ENCODE measurements around the gene CDHR4. TPM values are rescaled to one million over a fixed set of nuclear protein-coding genes. Genes with fewer than 3 reads are reported as not detected.

Gene CDHR4
- total RNA-seq, 3 donors from 2014 or later: not detected

DNA sequence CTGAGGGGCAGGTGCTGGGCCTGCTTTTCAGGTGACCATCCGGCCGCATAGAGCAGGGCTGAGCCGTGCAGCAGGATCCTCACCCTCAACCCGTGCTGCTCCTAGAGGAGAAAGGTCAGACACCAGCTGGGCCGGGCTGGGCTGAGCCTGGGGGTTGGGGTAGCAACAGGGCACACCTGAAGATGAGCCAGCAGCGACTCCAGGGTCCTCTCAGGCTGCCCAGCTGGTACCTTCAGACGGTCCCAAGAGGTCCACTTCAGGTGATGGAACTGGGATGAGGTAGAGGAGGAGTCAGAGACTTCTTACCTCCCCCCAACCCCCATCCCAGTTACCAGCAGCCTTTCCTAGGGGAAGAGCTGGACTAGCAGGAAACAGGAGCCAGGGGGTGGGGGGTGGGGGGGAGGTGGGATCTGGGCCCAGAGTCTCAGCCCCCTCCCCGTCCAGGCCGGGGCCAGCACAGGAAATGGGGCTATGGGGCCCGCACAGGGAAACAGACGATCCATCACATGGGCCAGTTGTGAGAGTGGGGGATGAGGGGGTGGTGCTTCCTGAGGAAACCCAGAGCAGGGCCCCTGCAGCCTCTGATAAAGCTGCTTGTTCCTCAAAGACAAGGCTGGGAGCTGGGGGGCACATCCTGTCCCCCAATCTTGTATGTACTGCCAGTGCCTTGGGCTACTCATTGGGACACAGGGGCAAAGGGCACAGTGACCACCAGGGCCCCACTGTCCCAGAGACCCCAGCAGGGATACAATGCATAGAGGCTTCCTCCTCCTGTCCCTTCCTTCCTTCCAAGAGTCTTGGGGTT lies 6.4 kb upstream of the CDHR4 start:
- H3K27ac ChIP-seq: peak overlapping the region; percentile 90 to 97
- TF ChIP-seq POLR2AphosphoS5 (IDR thresholded peaks at IDR 0.05): no peak
- H3K36me3 ChIP-seq: peaks cover 5% of the 10 kb centered on the region
- H3K27me3 ChIP-seq: no peaks in the 10 kb centered on the region
- H3K9me3 ChIP-seq: no peaks in the 10 kb centered on the region
- H3K4me1 ChIP-seq: peaks cover 18 to 29% of the 10 kb centered on the region in 2 donors
- H3K4me3 ChIP-seq: peak overlapping the region in 1 of 3 donors; percentile 51
- no peak for DNase-seq (ENCODE audit: low spot score in 2 of 2)
- intact Hi-C loops (cut with DNase I; ENCODE audit: low total_unique reads): loop anchor here (5.0 kb wide), 1 partner anchor 36 kb away; no protein-coding TSS in a partner anchor

DNA sequence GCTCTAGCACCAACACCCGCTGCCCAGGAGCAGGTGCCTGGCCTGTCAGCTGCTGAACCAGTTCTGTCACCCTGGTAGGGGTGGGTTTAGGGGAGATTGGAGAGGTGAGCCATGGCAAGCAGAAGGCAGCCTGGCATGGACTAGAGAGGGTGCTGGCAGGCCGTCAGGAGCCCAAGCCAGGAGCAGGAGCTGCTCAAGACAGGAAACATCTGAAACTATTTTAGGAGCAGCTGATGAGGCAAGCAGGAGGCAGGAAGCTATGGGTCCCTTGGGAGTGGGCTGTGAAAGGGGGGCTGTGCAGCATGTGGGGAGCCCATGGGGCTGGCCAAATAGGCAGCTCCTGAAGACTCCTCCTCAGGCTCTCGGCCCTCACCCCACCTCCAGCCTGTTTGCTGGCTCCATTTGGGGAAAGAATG lies 5.7 kb upstream of the CDHR4 start:
- Histone ChIP-seq H3K36me3 (peaks cover 5% of the 10 kb centered on the region), H3K4me1 (peaks cover 18 to 29% of the 10 kb centered on the region in 2 donors), H3K27ac (peak overlapping the region; percentile 90 to 97), H3K4me3 (peak overlapping the region in 1 of 3 donors; percentile 51), H3K9me3 (no peaks in the 10 kb centered on the region), H3K27me3 (no peaks in the 10 kb centered on the region)
- no peak for TF ChIP-seq POLR2A (IDR thresholded peaks at IDR 0.05)
- TF ChIP-seq, protein P1, sequence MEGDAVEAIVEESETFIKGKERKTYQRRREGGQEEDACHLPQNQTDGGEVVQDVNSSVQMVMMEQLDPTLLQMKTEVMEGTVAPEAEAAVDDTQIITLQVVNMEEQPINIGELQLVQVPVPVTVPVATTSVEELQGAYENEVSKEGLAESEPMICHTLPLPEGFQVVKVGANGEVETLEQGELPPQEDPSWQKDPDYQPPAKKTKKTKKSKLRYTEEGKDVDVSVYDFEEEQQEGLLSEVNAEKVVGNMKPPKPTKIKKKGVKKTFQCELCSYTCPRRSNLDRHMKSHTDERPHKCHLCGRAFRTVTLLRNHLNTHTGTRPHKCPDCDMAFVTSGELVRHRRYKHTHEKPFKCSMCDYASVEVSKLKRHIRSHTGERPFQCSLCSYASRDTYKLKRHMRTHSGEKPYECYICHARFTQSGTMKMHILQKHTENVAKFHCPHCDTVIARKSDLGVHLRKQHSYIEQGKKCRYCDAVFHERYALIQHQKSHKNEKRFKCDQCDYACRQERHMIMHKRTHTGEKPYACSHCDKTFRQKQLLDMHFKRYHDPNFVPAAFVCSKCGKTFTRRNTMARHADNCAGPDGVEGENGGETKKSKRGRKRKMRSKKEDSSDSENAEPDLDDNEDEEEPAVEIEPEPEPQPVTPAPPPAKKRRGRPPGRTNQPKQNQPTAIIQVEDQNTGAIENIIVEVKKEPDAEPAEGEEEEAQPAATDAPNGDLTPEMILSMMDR (IDR thresholded peaks at IDR 0.05): no peak
- peak; percentile 56 to 89 (median 87) for TF ChIP-seq POLR2AphosphoS5 (IDR thresholded peaks at IDR 0.05)
- intact Hi-C loops (cut with DNase I; ENCODE audit: low total_unique reads): loop anchor here (5.0 kb wide), 1 partner anchor 37 kb away; no protein-coding TSS in a partner anchor
- DNase-seq (ENCODE audit: low spot score in 2 of 2): peak; percentile 66 to 74

DNA sequence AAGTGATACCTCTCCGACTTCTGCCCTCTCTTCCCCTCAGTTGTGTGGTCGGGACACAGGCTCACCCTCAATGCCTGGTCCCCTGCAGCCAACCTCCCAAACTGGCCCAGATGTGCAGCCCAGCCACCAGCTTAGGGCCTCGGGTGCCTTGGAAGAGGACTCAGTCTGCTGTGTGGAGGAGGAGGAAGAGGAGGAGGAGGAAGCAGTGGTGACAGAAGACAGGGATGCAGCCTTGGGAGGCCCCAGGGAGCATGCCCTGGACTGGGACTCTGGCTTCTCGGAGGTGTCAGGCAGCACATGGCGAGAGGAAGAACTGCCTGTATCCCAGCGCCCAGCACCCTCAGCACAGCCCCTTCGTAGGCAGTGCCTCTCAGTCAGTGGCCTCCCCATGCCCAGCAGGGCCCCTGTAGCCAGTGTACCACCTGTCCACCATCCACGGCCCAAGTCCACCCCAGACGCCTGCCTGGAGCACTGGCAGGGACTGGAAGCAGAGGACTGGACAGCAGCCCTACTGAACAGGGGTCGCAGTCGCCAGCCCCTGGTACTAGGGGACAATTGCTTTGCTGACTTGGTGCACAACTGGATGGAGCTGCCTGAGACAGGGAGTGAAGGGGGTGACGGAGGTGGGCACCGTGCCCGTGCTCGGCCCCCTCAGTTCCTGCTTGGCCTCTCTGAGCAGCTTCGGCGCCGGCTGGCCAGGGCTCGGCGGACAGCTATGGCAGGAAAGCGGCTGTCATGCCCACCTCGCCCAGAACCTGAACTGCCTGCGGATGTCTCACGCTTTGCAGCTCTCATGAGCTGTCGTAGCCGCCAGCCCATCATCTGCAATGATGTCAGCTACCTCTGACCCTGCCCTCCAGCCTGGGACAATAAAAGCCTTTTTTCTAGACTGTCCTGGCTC lies 4.7 kb upstream of the CDHR4 start:
- H3K4me3 ChIP-seq: peak overlapping the region; percentile 84 to 90 (median 89)
- intact Hi-C loops (cut with DNase I; ENCODE audit: low total_unique reads): loop anchor here (5.0 kb wide), 2 partner anchors 38 to 1712 kb away; no protein-coding TSS in a partner anchor

DNA sequence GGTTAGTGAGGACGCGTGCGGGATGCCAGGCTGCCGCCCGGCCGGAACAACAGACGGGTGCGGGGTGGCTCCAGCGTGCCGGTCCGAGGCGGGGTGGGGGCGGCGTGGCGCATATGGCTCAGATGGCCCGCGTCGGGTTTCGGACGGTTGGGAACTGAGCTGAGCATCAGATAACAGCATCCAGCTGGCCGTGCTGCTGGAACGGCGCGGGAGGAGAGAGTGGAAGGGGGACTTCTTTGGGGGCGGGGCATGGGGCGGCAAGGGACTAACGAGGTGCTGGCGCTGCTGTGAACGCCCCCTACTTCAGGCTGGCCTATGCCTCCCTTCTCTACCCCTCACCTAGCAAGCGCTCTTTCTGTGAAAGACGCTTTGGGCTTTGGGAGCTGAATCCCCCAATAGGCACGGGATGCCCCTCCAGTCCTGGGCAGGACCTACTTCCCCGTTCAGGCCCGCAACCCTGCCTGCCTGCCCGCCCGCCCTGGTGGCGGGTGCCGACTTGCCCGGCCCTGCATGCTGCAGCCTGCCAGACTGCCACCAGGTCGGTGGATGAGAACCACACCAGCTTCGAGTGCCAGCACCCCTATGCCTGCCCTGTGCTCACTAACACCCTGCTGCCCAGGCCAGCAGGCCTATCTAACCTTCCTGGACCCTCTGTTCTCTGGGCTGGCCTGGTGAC lies 3.9 kb upstream of the CDHR4 start:
- TF ChIP-seq POLR2A (IDR thresholded peaks at IDR 0.05): no peak
- TF ChIP-seq, protein P1 (IDR thresholded peaks at IDR 0.05): peak in 1 of 3 donors; percentile 23
- intact Hi-C loops (cut with DNase I; ENCODE audit: low total_unique reads): loop anchor here (5.0 kb wide), 1 partner anchor 1711 kb away; no protein-coding TSS in a partner anchor
- Histone ChIP-seq H3K36me3 (no peaks in the 10 kb centered on the region), H3K27me3 (no peaks in the 10 kb centered on the region), H3K9me3 (no peaks in the 10 kb centered on the region), H3K27ac (peak overlapping the region; percentile 80 to 97), H3K4me3 (peak overlapping the region; percentile 84 to 90 (median 89)), H3K4me1 (peaks cover 18 to 29% of the 10 kb centered on the region in 2 donors)
- DNase-seq (ENCODE audit: low spot score in 2 of 2): peak in 1 of 2 donors; percentile 76

More for the DNA sequence above, 4.7 kb upstream of the CDHR4 start:
- Histone ChIP-seq H3K9me3 (no peaks in the 10 kb centered on the region), H3K36me3 (peaks cover 4% of the 10 kb centered on the region), H3K27me3 (no peaks in the 10 kb centered on the region), H3K27ac (peak overlapping the region; percentile 90 to 97), H3K4me1 (peaks cover 18 to 29% of the 10 kb centered on the region in 2 donors)
- TF ChIP-seq, protein P1 (IDR thresholded peaks at IDR 0.05): no peak
- no peak for TF ChIP-seq POLR2AphosphoS5 (IDR thresholded peaks at IDR 0.05)
- TF ChIP-seq POLR2A (IDR thresholded peaks at IDR 0.05): no peak
- no peak for DNase-seq (ENCODE audit: low spot score in 2 of 2)
